DMS 273 (cell line): ENCODE measurements around the gene RPTOR.

ENCODE experiments used
- DNase-seq: peaks from one replicate; lab custom pipeline; 2025; ENCODE audit not compliant: unreplicated experiment; lab: John Stamatoyannopoulos, UW

Gene RPTOR

GRCh38 chr17:80917716-80918560 is 373.3 kb downstream of the RPTOR start:
- DNase-seq = no peak

GRCh38 chr17:80918731-80919130 is 374.1 kb downstream of the RPTOR start:
- DNase-seq = no peak

- DNase-seq = no peak
Observed at GRCh38 chr17:80919331-80920311, 375.0 kb downstream of the RPTOR start.

GRCh38 chr17:80920441-80920840 is 375.8 kb downstream of the RPTOR start:
- DNase-seq = no peak

- no peak for DNase-seq
Observed at GRCh38 chr17:80921159-80921558, 376.5 kb downstream of the RPTOR start.

GRCh38 chr17:80921741-80922579 is 377.3 kb downstream of the RPTOR start:
- DNase-seq = no peak

GRCh38 chr17:80922580-80923160 is 378.0 kb downstream of the RPTOR start:
- no peak for DNase-seq

- no peak for DNase-seq
Observed at GRCh38 chr17:80923211-80924110, 378.8 kb downstream of the RPTOR start.

GRCh38 chr17:80924111-80924806 is 379.6 kb downstream of the RPTOR start:
- no peak for DNase-seq

- DNase-seq = no peak
Observed at GRCh38 chr17:80924807-80925610, 380.4 kb downstream of the RPTOR start.

GRCh38 chr17:80925688-80926335 is 381.2 kb downstream of the RPTOR start:
- no peak for DNase-seq

- no peak for DNase-seq
Observed at GRCh38 chr17:80926591-80927250, 382.1 kb downstream of the RPTOR start.

- no peak for DNase-seq
Observed at GRCh38 chr17:80927791-80928216, 383.2 kb downstream of the RPTOR start.

GRCh38 chr17:80929449-80929848 is 384.8 kb downstream of the RPTOR start:
- no peak for DNase-seq

GRCh38 chr17:80930335-80931279 is 386.0 kb downstream of the RPTOR start:
- DNase-seq = no peak
